GM12892 (cell line): ENCODE data around the gene DAP.

Source experiments
- POLR2A ChIP-seq: IDR thresholded peaks from 2 replicates; pipeline ENCODE4 v1.6.1; 2011; ENCODE audit warnings: low read depth, low read length, control low read depth
- POLR2AphosphoS5 ChIP-seq: IDR thresholded peaks from 2 replicates; pipeline ENCODE4 v1.6.1; 2011; ENCODE audit warnings: low read depth, low read length, control low read depth

- TF ChIP-seq POLR2A (no peak), POLR2AphosphoS5 (no peak)
Observed at GRCh38 chr5:10688651-10689171, 72.3 kb downstream of the DAP start.
